SH-SY5Y (cell line): ENCODE data around the gene SPEN.

ENCODE experiments used
- GATA2 ChIP-seq: IDR thresholded peaks from 2 replicates; pipeline ENCODE4 v1.6.1; 2011; ENCODE audit warnings: mild to moderate bottlenecking, low read depth, low read length
- GATA3 ChIP-seq: IDR thresholded peaks from 2 replicates; pipeline ENCODE4 v1.6.1; 2011; ENCODE audit warnings: low read depth, mild to moderate bottlenecking, low read length, moderate library complexity

DNA sequence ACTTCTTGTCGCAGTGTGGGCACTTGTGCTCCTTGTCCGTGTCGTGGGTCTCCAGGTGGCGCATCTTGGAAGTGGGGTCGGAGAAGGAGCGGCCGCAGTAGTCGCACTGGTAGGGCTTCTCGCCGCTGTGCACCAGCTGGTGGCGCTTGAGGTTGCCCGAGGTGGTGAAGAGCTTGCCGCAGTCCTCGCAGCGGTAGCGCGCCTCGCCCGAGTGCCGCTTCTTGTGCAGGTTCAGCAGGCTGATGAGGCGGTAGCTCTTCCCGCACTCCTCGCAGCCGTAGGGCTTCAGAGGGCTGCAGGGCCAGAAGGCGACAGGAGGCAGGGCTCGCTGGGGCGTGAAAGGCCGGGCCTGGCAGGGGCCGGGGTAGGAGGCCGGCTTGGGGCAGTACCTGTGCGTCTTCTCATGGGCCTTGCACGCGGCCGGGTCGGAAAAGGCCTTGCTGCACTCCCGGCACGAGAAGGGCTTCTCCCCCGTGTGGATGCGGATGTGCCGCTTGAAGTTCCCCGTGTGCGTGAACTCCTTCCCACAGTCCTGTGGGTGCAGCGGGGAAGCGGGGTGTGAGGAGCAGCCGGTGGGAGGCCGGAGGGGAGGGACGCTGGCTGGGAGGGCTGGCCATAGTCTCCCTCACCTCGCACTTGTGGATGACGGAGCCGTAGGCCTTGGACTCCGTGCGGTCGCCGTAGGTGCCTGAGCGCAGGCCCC lies 97.0 kb downstream of the SPEN start:
- no peak for TF ChIP-seq GATA2
- TF ChIP-seq GATA3: no peak
